Measurements from ENCODE around the gene AKR1C1. TPM values are rescaled to one million over a fixed set of nuclear protein-coding genes. Genes with fewer than 3 reads are reported as not detected.

The AKR1C1 gene
- total RNA-seq, 1 experiment from 2014 or later: 1.9 TPM

DNA sequence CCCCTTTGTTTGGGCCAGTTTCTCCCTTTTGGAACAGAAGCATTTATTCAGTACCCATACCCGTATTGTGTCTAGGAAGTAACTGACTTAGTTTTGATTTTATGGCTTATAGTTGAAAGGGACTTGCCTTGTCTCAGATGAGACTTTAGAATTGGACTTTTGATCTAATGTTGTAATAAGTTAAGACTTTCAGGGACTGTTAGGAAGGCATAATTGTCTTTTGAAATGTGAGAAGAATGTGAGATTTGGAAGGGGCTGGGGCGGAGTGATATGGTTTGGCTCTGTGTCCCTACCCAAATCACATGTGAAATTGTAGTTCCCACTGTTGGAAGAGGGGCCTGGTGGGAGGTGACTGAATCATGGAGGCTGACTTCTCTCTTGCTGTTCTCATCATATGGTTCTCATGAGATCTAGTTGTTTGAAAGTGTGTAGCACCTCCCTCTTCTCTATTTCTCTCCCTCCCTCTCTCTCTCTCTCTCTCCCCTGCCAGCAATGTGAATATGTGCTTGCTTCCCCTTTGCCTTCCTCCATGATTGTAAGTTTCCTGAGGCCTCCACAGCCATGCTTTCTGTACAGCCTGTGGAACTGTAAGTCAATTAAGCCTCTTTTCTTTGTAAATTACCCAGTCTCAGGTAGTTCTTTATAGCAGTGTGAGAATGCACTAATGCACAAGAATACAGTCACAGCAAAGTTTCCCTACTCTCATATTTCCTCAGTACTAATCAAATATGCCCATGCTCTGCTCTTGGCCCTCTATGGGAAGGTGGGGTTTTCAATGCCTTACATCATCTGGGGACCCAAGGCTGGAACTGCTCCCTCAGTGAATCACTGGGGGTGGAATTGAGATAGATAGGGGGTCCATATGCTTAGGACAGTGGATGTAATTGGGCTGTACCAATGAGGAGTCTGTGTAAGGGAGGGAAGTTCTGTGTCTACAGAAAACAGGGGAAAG lies 17.2 kb upstream of the AKR1C1 start:
- no peaks in the 10 kb centered on the region for H3K79me2 ChIP-seq (ENCODE audit: insufficient read depth, low read length)
- TF ChIP-seq, protein P1, sequence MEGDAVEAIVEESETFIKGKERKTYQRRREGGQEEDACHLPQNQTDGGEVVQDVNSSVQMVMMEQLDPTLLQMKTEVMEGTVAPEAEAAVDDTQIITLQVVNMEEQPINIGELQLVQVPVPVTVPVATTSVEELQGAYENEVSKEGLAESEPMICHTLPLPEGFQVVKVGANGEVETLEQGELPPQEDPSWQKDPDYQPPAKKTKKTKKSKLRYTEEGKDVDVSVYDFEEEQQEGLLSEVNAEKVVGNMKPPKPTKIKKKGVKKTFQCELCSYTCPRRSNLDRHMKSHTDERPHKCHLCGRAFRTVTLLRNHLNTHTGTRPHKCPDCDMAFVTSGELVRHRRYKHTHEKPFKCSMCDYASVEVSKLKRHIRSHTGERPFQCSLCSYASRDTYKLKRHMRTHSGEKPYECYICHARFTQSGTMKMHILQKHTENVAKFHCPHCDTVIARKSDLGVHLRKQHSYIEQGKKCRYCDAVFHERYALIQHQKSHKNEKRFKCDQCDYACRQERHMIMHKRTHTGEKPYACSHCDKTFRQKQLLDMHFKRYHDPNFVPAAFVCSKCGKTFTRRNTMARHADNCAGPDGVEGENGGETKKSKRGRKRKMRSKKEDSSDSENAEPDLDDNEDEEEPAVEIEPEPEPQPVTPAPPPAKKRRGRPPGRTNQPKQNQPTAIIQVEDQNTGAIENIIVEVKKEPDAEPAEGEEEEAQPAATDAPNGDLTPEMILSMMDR (conservative IDR thresholded peaks at IDR 0.05): no peak
- H3K79me1 ChIP-seq (ENCODE audit: insufficient read depth, low read depth, low read length, poor library complexity, severe bottlenecking): no peaks in the 10 kb centered on the region
- H3K14ac ChIP-seq (ENCODE audit: insufficient read depth, low read length): no peak overlapping the region
- Mint-ChIP-seq H3K9me3 (peaks cover 11 to 51% of the 10 kb centered on the region in 2 experiments), H3K27me3 (ENCODE audit: low read depth) (no peaks in the 10 kb centered on the region; the same call in 1 of the 2 replicates), H3K4me3 (no peak overlapping the region), H3K4me1 (peaks cover 44 to 51% of the 10 kb centered on the region in 2 experiments), H3K36me3 (ENCODE audit: insufficient read depth in 1 of 3, low read depth in 3 of 3) (0 out of 7 replicates have a peak, but pooled peaks cover 0 to 3% (median 0%) of the 10 kb centered on the region in 3 experiments), H3K27ac (peak overlapping the region in 1 of 3 experiments; percentile 41; a peak in 3 of 7 replicates)
- H3K9ac ChIP-seq (ENCODE audit: extremely low read depth, insufficient read length, low read length): no peak overlapping the region
- no peak overlapping the region for H2BK15ac ChIP-seq (ENCODE audit: low read depth, low read length)
- no peak overlapping the region for H4K5ac ChIP-seq (ENCODE audit: insufficient read length, low read depth, low read length)
- DNase-seq: no peak
- H4K91ac ChIP-seq (ENCODE audit: insufficient read length, low read depth, low read length): no peak overlapping the region
- no peaks in the 10 kb centered on the region for H3K23me2 ChIP-seq (ENCODE audit: insufficient read length, low read depth, low read length, poor library complexity, severe bottlenecking)
- no peak overlapping the region for H2BK12ac ChIP-seq (ENCODE audit: insufficient read length, low read depth, low read length)
- no peak overlapping the region for H3T11ph ChIP-seq (ENCODE audit: low read length)
- no peak overlapping the region for H2BK120ac ChIP-seq (ENCODE audit: low read depth, low read length, poor library complexity, severe bottlenecking)
- H3K9me3 ChIP-seq (ENCODE audit: control insufficient read depth, low read depth, low read length): no peaks in the 10 kb centered on the region
- no peak overlapping the region for H3K18ac ChIP-seq (ENCODE audit: insufficient read length, low read depth, low read length)
- peaks cover 6% of the 10 kb centered on the region; the same call in 1 of the 2 replicates for H3K4me1 ChIP-seq (ENCODE audit: insufficient read depth, low read length)
- no peak overlapping the region for H2BK5ac ChIP-seq (ENCODE audit: insufficient read length, low read length)
- no peak overlapping the region for H3K4me2 ChIP-seq (ENCODE audit: insufficient read depth, insufficient read length, low read length)
- H3K56ac ChIP-seq (ENCODE audit: insufficient read length, low read depth, low read length): no peak overlapping the region
- H3K23ac ChIP-seq (ENCODE audit: insufficient read length, low read depth, low read length): no peak overlapping the region
- no peak overlapping the region for H3K27ac ChIP-seq (ENCODE audit: insufficient read length, low read depth, low read length)
- no peaks in the 10 kb centered on the region for H4K20me1 ChIP-seq (ENCODE audit: control insufficient read depth, insufficient read depth, insufficient read length)
- H2BK20ac ChIP-seq (ENCODE audit: low read depth, low read length, poor library complexity, severe bottlenecking): no peak overlapping the region
- no peak overlapping the region for H4K8ac ChIP-seq (replicated peaks; ENCODE audit: insufficient read length, low read depth, low read length)
- H3K4ac ChIP-seq (ENCODE audit: low read depth, low read length): no peak overlapping the region
- WGBS (ENCODE audit: extremely low coverage, insufficient read length, low lambda C conversion rate): no CpG with 5 or more reads among the region's 2 CpGs
- no peak overlapping the region for H2AFZ ChIP-seq (ENCODE audit: low read length)
- H2AK5ac ChIP-seq (ENCODE audit: insufficient read length, low read length): no peak overlapping the region
- no peaks in the 10 kb centered on the region; the same call in 1 of the 2 replicates for H3K27me3 ChIP-seq (ENCODE audit: insufficient read depth, low read length)

Measured in H9 (cell line).